Measurements from ENCODE around the gene UBE2H. TPM values are rescaled to one million over a fixed set of nuclear protein-coding genes. Genes with fewer than 3 reads are reported as not detected.

Gene UBE2H
- total RNA-seq, 1 donor from 2014 or later = 114 TPM

GRCh38 chr7:129783584-129783919 is 169.2 kb downstream of the UBE2H start:
- Histone ChIP-seq H3K27ac (no peak overlapping the region), H3K4me1 (peaks cover 43% of the 10 kb centered on the region), H3K4me3 (no peak overlapping the region), H3K27me3 (peaks cover 100% of the 10 kb centered on the region), H3F3A (ENCODE audit: low read depth) (peaks cover 46% of the 10 kb centered on the region), H2AFZ (replicated peaks) (no peak overlapping the region), H3K79me2 (ENCODE audit: low read depth) (no peaks in the 10 kb centered on the region), H3K4me2 (no peak overlapping the region), H3K36me3 (no peaks in the 10 kb centered on the region), H3K9ac (no peak overlapping the region), H3K9me3 (ENCODE audit: low read depth) (no peaks in the 10 kb centered on the region), H4K20me1 (ENCODE audit: low read depth) (peaks cover 88% of the 10 kb centered on the region)
- Mint-ChIP-seq H3K27me3 (ENCODE audit: insufficient read depth, low read depth) (peaks cover 67% of the 10 kb centered on the region), H3K27ac (no peak overlapping the region), H3K36me3 (no peaks in the 10 kb centered on the region), H3K4me3 (peak overlapping the region; percentile 25), H3K9me3 (no peaks in the 10 kb centered on the region), H3K4me1 (peaks cover 47% of the 10 kb centered on the region)
- no peak for DNase-seq (ENCODE audit: low spot score)
- TF ChIP-seq EZH2 (IDR thresholded peaks at IDR 0.05) (no peak), EZH2phosphoT487 (IDR thresholded peaks at IDR 0.05) (peak; percentile 62)

GRCh38 chr7:129782818-129783583 is 169.8 kb downstream of the UBE2H start:
- no peak overlapping the region for H3K9ac ChIP-seq
- H3K4me3 Mint-ChIP-seq = peak overlapping the region; percentile 74
- no peaks in the 10 kb centered on the region for H3K36me3 Mint-ChIP-seq
- H3K79me2 ChIP-seq (ENCODE audit: low read depth) = no peaks in the 10 kb centered on the region
- H3K4me1 ChIP-seq = peaks cover 48% of the 10 kb centered on the region
- peaks cover 52% of the 10 kb centered on the region for H3F3A ChIP-seq (ENCODE audit: low read depth)
- peak; percentile 44 for DNase-seq (ENCODE audit: low spot score)
- no peaks in the 10 kb centered on the region for H3K9me3 ChIP-seq (ENCODE audit: low read depth)
- peaks cover 47% of the 10 kb centered on the region for H3K4me1 Mint-ChIP-seq
- H3K27me3 ChIP-seq = peaks cover 100% of the 10 kb centered on the region
- peaks cover 93% of the 10 kb centered on the region for H4K20me1 ChIP-seq (ENCODE audit: low read depth)
- TF ChIP-seq EZH2 (IDR thresholded peaks at IDR 0.05) (peak; percentile 98), CTCF (IDR thresholded peaks at IDR 0.05) (no peak), EZH2phosphoT487 (IDR thresholded peaks at IDR 0.05) (peak; percentile 96)
- H3K4me2 ChIP-seq = no peak overlapping the region
- no peak overlapping the region for H3K27ac Mint-ChIP-seq
- no peak overlapping the region for H3K27ac ChIP-seq
- H3K36me3 ChIP-seq = no peaks in the 10 kb centered on the region
- peaks cover 73% of the 10 kb centered on the region for H3K27me3 Mint-ChIP-seq (ENCODE audit: insufficient read depth, low read depth)
- no peak overlapping the region for H3K4me3 ChIP-seq
- H2AFZ ChIP-seq (replicated peaks) = no peak overlapping the region
- no peaks in the 10 kb centered on the region for H3K9me3 Mint-ChIP-seq

- Histone ChIP-seq H3K27me3 (peaks cover 100% of the 10 kb centered on the region), H3K27ac (no peak overlapping the region), H3F3A (ENCODE audit: low read depth) (peaks cover 47% of the 10 kb centered on the region), H3K79me2 (ENCODE audit: low read depth) (no peaks in the 10 kb centered on the region), H2AFZ (replicated peaks) (no peak overlapping the region), H3K4me1 (peaks cover 48% of the 10 kb centered on the region), H3K36me3 (no peaks in the 10 kb centered on the region), H3K9ac (no peak overlapping the region), H3K9me3 (ENCODE audit: low read depth) (no peaks in the 10 kb centered on the region), H4K20me1 (ENCODE audit: low read depth) (peaks cover 96% of the 10 kb centered on the region), H3K4me3 (peak overlapping the region; percentile 24), H3K4me2 (peak overlapping the region; percentile 62)
- TF ChIP-seq EZH2 (IDR thresholded peaks at IDR 0.05) (peak; percentile 96), CTCF (IDR thresholded peaks at IDR 0.05) (no peak), EZH2phosphoT487 (IDR thresholded peaks at IDR 0.05) (peak; percentile 76)
- Mint-ChIP-seq H3K27ac (no peak overlapping the region), H3K36me3 (no peaks in the 10 kb centered on the region), H3K4me1 (peaks cover 40% of the 10 kb centered on the region), H3K27me3 (ENCODE audit: insufficient read depth, low read depth) (peaks cover 79% of the 10 kb centered on the region), H3K4me3 (peak overlapping the region; percentile 74), H3K9me3 (no peaks in the 10 kb centered on the region)
- DNase-seq (ENCODE audit: low spot score) = peak; percentile 82
Observed at GRCh38 chr7:129781928-129782817, 170.6 kb downstream of the UBE2H start.

All from neural progenitor cell (in vitro differentiated cells).